ENCODE data around the gene KLHL29.

- TF ChIP-seq, protein P1, sequence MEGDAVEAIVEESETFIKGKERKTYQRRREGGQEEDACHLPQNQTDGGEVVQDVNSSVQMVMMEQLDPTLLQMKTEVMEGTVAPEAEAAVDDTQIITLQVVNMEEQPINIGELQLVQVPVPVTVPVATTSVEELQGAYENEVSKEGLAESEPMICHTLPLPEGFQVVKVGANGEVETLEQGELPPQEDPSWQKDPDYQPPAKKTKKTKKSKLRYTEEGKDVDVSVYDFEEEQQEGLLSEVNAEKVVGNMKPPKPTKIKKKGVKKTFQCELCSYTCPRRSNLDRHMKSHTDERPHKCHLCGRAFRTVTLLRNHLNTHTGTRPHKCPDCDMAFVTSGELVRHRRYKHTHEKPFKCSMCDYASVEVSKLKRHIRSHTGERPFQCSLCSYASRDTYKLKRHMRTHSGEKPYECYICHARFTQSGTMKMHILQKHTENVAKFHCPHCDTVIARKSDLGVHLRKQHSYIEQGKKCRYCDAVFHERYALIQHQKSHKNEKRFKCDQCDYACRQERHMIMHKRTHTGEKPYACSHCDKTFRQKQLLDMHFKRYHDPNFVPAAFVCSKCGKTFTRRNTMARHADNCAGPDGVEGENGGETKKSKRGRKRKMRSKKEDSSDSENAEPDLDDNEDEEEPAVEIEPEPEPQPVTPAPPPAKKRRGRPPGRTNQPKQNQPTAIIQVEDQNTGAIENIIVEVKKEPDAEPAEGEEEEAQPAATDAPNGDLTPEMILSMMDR (IDR thresholded peaks at IDR 0.05; ENCODE audit: poor library complexity, severe bottlenecking) = no peak
- TF ChIP-seq RAD21 (conservative IDR thresholded peaks at IDR 0.05) = no peak
- no peak for TF ChIP-seq EP300 (conservative IDR thresholded peaks at IDR 0.05; ENCODE audit: poor library complexity, severe bottlenecking)
- TF ChIP-seq POLR2AphosphoS5 (IDR thresholded peaks at IDR 0.05) = no peak
- TF ChIP-seq MXI1 (conservative IDR thresholded peaks at IDR 0.05; ENCODE audit: poor library complexity, severe bottlenecking) = no peak
- TF ChIP-seq EZH2 (IDR thresholded peaks at IDR 0.05; ENCODE audit: borderline replicate concordance, insufficient read depth, low read length, poor library complexity, severe bottlenecking) = no peak
- TF ChIP-seq, protein P2, sequence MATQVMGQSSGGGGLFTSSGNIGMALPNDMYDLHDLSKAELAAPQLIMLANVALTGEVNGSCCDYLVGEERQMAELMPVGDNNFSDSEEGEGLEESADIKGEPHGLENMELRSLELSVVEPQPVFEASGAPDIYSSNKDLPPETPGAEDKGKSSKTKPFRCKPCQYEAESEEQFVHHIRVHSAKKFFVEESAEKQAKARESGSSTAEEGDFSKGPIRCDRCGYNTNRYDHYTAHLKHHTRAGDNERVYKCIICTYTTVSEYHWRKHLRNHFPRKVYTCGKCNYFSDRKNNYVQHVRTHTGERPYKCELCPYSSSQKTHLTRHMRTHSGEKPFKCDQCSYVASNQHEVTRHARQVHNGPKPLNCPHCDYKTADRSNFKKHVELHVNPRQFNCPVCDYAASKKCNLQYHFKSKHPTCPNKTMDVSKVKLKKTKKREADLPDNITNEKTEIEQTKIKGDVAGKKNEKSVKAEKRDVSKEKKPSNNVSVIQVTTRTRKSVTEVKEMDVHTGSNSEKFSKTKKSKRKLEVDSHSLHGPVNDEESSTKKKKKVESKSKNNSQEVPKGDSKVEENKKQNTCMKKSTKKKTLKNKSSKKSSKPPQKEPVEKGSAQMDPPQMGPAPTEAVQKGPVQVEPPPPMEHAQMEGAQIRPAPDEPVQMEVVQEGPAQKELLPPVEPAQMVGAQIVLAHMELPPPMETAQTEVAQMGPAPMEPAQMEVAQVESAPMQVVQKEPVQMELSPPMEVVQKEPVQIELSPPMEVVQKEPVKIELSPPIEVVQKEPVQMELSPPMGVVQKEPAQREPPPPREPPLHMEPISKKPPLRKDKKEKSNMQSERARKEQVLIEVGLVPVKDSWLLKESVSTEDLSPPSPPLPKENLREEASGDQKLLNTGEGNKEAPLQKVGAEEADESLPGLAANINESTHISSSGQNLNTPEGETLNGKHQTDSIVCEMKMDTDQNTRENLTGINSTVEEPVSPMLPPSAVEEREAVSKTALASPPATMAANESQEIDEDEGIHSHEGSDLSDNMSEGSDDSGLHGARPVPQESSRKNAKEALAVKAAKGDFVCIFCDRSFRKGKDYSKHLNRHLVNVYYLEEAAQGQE (IDR thresholded peaks at IDR 0.05; ENCODE audit: borderline replicate concordance) = no peak
- no peak for TF ChIP-seq TAF1 (IDR thresholded peaks at IDR 0.05; ENCODE audit: low read depth)
Observed at GRCh38 chr2:23425338-23425871, 40.4 kb downstream of the KLHL29 start.
